Esophagus muscularis mucosa (tissue), 4 donors: Measurements from ENCODE around the gene MRPS27. TPM values are rescaled to one million over a fixed set of nuclear protein-coding genes. Genes with fewer than 3 reads are reported as not detected.

ENCODE experiments used
- DNase-seq: peaks from one replicate; pipeline ENCODE4 v3.0.0-alpha.2; 2017; ENCODE audit errors: extremely low spot score
- H3K27ac ChIP-seq, 4 donors: fragments of 200-600 bp; sonication (generic); replicated peaks in 1 of 4; 1 replicate in 3 of 4; 2 replicates in 1 of 4; pipeline ENCODE4 v1.5.1; 2016 to 2019; ENCODE audit warnings: mild to moderate bottlenecking in 1 of 4
- H3K27me3 ChIP-seq, 4 donors: fragments of 200-600 bp; sonication (generic); one replicate each; pipeline versions ENCODE4 v1.5.1 to v1.6.0; 2016 to 2019
- H3K36me3 ChIP-seq, 4 donors: fragments of 200-600 bp; sonication (generic); one replicate each; pipeline ENCODE4 v1.5.1; 2016 to 2019
- H3K4me1 ChIP-seq, 4 donors: fragments of 200-600 bp; sonication (generic); one replicate each; pipeline ENCODE4 v1.5.1; 2016 to 2019
- H3K4me3 ChIP-seq, 4 donors: fragments of 200-600 bp; sonication (generic); 1 replicate in 2 of 4; 2 replicates in 2 of 4; pipeline ENCODE4 v1.5.1; 2016 to 2019; ENCODE audit warnings: mild to moderate bottlenecking in 4 of 4, moderate library complexity in 1 of 4
- H3K9me3 ChIP-seq, 4 donors: fragments of 200-600 bp; sonication (generic); 1 replicate in 3 of 4; 2 replicates in 1 of 4; pipeline ENCODE4 v1.5.1; 2016 to 2019
- CTCF ChIP-seq, 3 experiments: fragments of 200-600 bp in 2 of 3; fragments of 450-650 bp in 1 of 3; sonication (generic) in 2 of 3; IDR thresholded peaks; one replicate each; pipeline ENCODE4 v1.5.1; 2017 to 2019; ENCODE audit warnings: antibody characterized with exemption in 3 of 3, mild to moderate bottlenecking in 2 of 3, moderate library complexity in 1 of 3
- EP300 ChIP-seq: sonication (generic); formaldehyde crosslinking; IDR thresholded peaks from one replicate; pipeline ENCODE4 v1.6.1; 2017; ENCODE audit warnings: antibody characterized with exemption
- POLR2A ChIP-seq: fragments of 450-650 bp; IDR thresholded peaks from one replicate; pipeline ENCODE4 v1.6.1; 2017; ENCODE audit warnings: antibody characterized with exemption, moderate library complexity, mild to moderate bottlenecking, low read depth
- POLR2AphosphoS5 ChIP-seq, 2 donors: sonication (generic); formaldehyde crosslinking; IDR thresholded peaks; one replicate each; pipeline ENCODE4 v1.6.1; 2017; ENCODE audit warnings: antibody characterized with exemption in 2 of 2
- WGBS: methylation state at CpG from one replicate; pipeline ENCODE4 v1.1.5; 2018; 5-methylcytosine and 5-hydroxymethylcytosine counted together
- intact Hi-C: fragments of 100-400 bp; cut with DNase I; formaldehyde crosslinking; loops from one replicate; pipeline ENCODE4 v1.15.1; 2023
- total RNA-seq, 4 donors: library from RNA; depleted of rRNA; stranded (reverse); fragments of >200 nt; gene quantifications; one replicate each; pipeline versions ENCODE4 v1.1.0 to v1.2.1, GENCODE V29; 2016

MRPS27 gene
- total RNA-seq = 10 to 100 TPM; 38.6 to 53.5 (median 45.7) TPM

GRCh38 chr5:72319976-72320752 is at the start of gene MRPS27, which contains the start of gene PTCD2:
Gene MRPS27, minus strand, starts transcription at chr5:72320240. Its CDS starts 19 bp downstream, at chr5:72320221.
Gene PTCD2, plus strand, starts transcription at chr5:72320373. Its CDS starts 10 bp downstream, at chr5:72320383.
- Histone ChIP-seq H3K36me3 (peaks cover 0 to 39% (median 18%) of the 10 kb centered on the region in 4 donors), H3K4me1 (peaks cover 10 to 41% (median 31%) of the 10 kb centered on the region in 4 donors), H3K27ac (peak within 1 kb of the TSS; percentile 77 to 85 (median 80)), H3K27me3 (no peaks in the 10 kb centered on the region), H3K4me3 (peak within 1 kb of the TSS; percentile 74 to 90 (median 79)), H3K9me3 (no peaks in the 10 kb centered on the region)
- 0% methylated on average over 12 of the region's 40 CpGs for WGBS
- peak; percentile 98 for DNase-seq
- intact Hi-C loops = no loop called here
- peak; percentile 81 to 86 for TF ChIP-seq POLR2AphosphoS5 (IDR thresholded peaks at IDR 0.05)
- TF ChIP-seq EP300 = no peak
- TF ChIP-seq CTCF (IDR thresholded peaks at IDR 0.05) = peak; percentile 7 to 33 (median 14)
- TF ChIP-seq POLR2A = peak; percentile 5

GRCh38 chr5:72369711-72370110 is 49.7 kb upstream of the MRPS27 start:
- TF ChIP-seq POLR2A (no peak), CTCF (IDR thresholded peaks at IDR 0.05) (no peak), POLR2AphosphoS5 (IDR thresholded peaks at IDR 0.05) (no peak)
- H3K27me3 ChIP-seq = no peaks in the 10 kb centered on the region
- H3K36me3 ChIP-seq = no peaks in the 10 kb centered on the region
- WGBS = 85% methylated on average over 3 of the region's 3 CpGs
- H3K4me1 ChIP-seq = peaks cover 7 to 33% (median 27%) of the 10 kb centered on the region in 4 donors
- H3K4me3 ChIP-seq = no peak overlapping the region
- intact Hi-C loops = loop anchor here (5.0 to 10.0 kb wide), 4 partner anchors 83 to 475 kb away; partner anchors contain the start of gene TNPO1
- no peak for DNase-seq
- H3K9me3 ChIP-seq = no peaks in the 10 kb centered on the region
- H3K27ac ChIP-seq = peak overlapping the region in 1 of 4 donors; percentile 22

- peaks cover 7 to 33% (median 27%) of the 10 kb centered on the region in 4 donors for H3K4me1 ChIP-seq
- peak overlapping the region in 2 of 4 donors; percentile 22 for H3K27ac ChIP-seq
- intact Hi-C loops = loop anchor here (5.0 to 10.0 kb wide), 4 partner anchors 83 to 476 kb away; partner anchors contain the start of gene TNPO1
- 58% methylated on average over 1 of the region's 1 CpG for WGBS
- no peak for DNase-seq
- H3K9me3 ChIP-seq = no peaks in the 10 kb centered on the region
- H3K27me3 ChIP-seq = no peaks in the 10 kb centered on the region
- H3K4me3 ChIP-seq = no peak overlapping the region
- TF ChIP-seq CTCF (IDR thresholded peaks at IDR 0.05) = no peak
- TF ChIP-seq POLR2A = no peak
- no peak for TF ChIP-seq POLR2AphosphoS5 (IDR thresholded peaks at IDR 0.05)
- no peak for TF ChIP-seq EP300
- H3K36me3 ChIP-seq = no peaks in the 10 kb centered on the region
Observed at GRCh38 chr5:72369301-72369700, 49.3 kb upstream of the MRPS27 start.

GRCh38 chr5:72368271-72368670 is 48.2 kb upstream of the MRPS27 start:
- no peak for DNase-seq
- peaks cover 7 to 33% (median 27%) of the 10 kb centered on the region in 4 donors for H3K4me1 ChIP-seq
- H3K27ac ChIP-seq = peak overlapping the region in 1 of 4 donors; percentile 22
- H3K36me3 ChIP-seq = no peaks in the 10 kb centered on the region
- TF ChIP-seq CTCF (IDR thresholded peaks at IDR 0.05) (no peak), EP300 (no peak), POLR2A (no peak), POLR2AphosphoS5 (IDR thresholded peaks at IDR 0.05) (no peak)
- no peak overlapping the region for H3K4me3 ChIP-seq
- intact Hi-C loops = loop anchor here (5.0 to 10.0 kb wide), 4 partner anchors 84 to 477 kb away; partner anchors contain the start of gene TNPO1
- 96% methylated on average over 1 of the region's 1 CpG for WGBS
- no peaks in the 10 kb centered on the region for H3K9me3 ChIP-seq
- no peaks in the 10 kb centered on the region for H3K27me3 ChIP-seq
